BLaER1 (cell line): ENCODE results near the gene MCFD2.

Experiments used
- H3K27ac ChIP-seq: shearing (Covaris generic); formaldehyde crosslinking; 2 replicates; pipeline ENCODE4 v1.8.1; 2022
- H3K27me3 ChIP-seq: shearing (Covaris generic); formaldehyde crosslinking; 2 replicates; pipeline ENCODE4 v1.8.1; 2022
- H3K36me3 ChIP-seq: shearing (Covaris generic); formaldehyde crosslinking; 2 replicates; pipeline ENCODE4 v1.8.1; 2022
- H3K4me1 ChIP-seq: shearing (Covaris generic); formaldehyde crosslinking; 2 replicates; pipeline ENCODE4 v1.8.1; 2022
- H3K4me2 ChIP-seq: shearing (Covaris generic); formaldehyde crosslinking; 2 replicates; pipeline ENCODE4 v1.8.1; 2022
- H3K4me3 ChIP-seq: shearing (Covaris generic); formaldehyde crosslinking; 2 replicates; pipeline ENCODE4 v1.8.1; 2022
- H3K9ac ChIP-seq: shearing (Covaris generic); formaldehyde crosslinking; 2 replicates; pipeline ENCODE4 v1.8.1; 2022
- H3K9me3 ChIP-seq: shearing (Covaris generic); formaldehyde crosslinking; 2 replicates; pipeline ENCODE4 v1.8.1; 2022
- H4K20me1 ChIP-seq: shearing (Covaris generic); formaldehyde crosslinking; 2 replicates; pipeline ENCODE4 v1.8.1; 2022
- Cebpa-rat ChIP-seq: shearing (Covaris generic); IDR thresholded peaks from 2 replicates; pipeline ENCODE4 v1.8.1; 2022

MCFD2 gene

DNA sequence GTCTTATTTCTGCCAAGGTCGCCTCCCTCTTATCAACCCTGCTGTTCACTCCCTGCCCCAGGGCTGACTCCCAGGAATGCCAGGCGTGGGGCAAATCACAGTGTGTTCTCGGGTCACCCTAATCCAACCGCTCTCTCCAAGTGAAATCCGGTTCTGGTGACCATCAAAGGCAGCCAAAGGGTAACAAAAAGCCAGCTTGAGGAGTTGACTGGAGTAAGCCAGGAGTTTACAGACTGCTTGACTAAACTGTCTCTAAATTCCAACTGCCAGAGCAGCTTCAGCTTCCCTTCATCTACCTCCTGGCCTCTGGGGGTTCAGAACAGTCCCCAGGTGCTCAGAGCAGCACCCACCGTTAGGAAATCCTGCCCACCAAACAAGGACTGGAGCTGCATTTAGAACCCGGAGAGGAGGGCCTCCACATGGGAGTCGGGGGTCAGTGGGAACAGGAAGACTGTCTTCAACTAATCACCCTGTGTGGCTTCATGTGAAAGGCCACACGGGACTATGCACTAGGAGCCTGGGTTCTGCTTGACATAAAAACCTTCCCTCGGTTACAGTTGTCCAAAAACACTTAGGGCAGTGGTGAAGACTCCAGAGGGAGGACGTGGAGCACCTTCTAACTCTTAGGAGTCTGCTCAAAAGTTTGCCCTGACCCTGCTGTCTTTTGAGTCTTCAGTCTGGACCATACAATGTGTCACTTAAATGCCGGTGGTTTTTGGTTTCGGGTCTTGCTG lies 24.2 kb upstream of the MCFD2 start:
- no peak for TF ChIP-seq Cebpa-rat
- H4K20me1 ChIP-seq, result peaks cover 15% of the 10 kb centered on the region; the same call in 1 of the 2 replicates
- peak overlapping the region; percentile 98 for H3K4me2 ChIP-seq
- H3K36me3 ChIP-seq, result peaks cover 9% of the 10 kb centered on the region; the same call in 1 of the 2 replicates
- H3K4me3 ChIP-seq, result peak overlapping the region; percentile 96
- H3K4me1 ChIP-seq, result peaks cover 44% of the 10 kb centered on the region
- H3K27me3 ChIP-seq, result no peaks in the 10 kb centered on the region
- no peaks in the 10 kb centered on the region for H3K9me3 ChIP-seq
- H3K27ac ChIP-seq, result peak overlapping the region; percentile 92
- peak overlapping the region; percentile 95 for H3K9ac ChIP-seq

DNA sequence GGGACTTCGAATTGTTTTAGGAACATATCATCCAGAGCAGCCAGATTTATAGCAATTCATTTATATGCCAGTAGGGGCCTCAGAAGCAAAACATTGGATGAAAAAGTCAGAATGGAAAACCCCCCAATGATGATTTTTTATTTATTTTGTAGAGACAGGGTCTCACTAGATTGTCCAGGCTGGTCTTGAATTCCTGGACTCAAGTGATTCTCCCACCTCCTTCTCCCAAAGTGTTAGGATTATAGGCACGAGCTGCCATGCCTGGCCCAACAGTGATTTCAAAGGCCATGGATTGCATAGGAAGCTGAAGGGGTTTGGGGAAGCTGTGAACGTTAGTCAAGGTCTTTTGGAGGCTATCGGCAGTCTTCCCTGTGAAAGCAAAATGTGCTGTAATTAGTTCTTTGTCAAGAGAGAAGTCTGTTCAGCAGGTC lies 21.9 kb upstream of the MCFD2 start:
- Histone ChIP-seq H3K4me3 (no peak overlapping the region), H3K36me3 (0 out of 2 replicates have a peak, but pooled peaks cover 5% of the 10 kb centered on the region), H3K4me2 (0 out of 2 replicates have a peak overlapping the region, but pooled peaks have one; percentile 25), H3K27ac (no peak overlapping the region), H4K20me1 (peaks cover 13% of the 10 kb centered on the region; the same call in 1 of the 2 replicates), H3K9me3 (no peaks in the 10 kb centered on the region), H3K27me3 (no peaks in the 10 kb centered on the region), H3K9ac (no peak overlapping the region), H3K4me1 (peaks cover 31% of the 10 kb centered on the region)
- TF ChIP-seq Cebpa-rat, result no peak

DNA sequence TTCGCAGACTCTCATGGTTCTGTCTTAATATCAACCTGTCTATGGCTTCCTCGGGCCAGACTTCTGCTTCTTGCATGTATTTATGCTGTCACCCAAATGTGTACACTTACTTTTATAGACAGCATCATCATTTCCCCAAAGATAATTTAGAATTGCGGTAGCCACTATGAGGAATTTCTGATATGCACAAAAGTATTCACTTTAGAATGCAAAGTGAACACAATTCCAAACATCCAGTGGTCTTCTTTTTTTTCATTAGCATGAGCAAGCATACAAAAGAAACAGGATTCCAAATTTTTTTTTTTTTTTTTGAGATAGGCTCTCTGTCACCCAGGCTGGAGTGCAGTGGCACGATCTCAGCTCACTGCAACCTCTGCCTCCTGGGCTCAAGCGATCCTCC lies 21.0 kb upstream of the MCFD2 start:
- Histone ChIP-seq H3K4me3 (no peak overlapping the region), H4K20me1 (peaks cover 4% of the 10 kb centered on the region; the same call in 1 of the 2 replicates), H3K9me3 (no peaks in the 10 kb centered on the region), H3K4me2 (no peak overlapping the region), H3K4me1 (peaks cover 31% of the 10 kb centered on the region), H3K9ac (no peak overlapping the region), H3K27me3 (no peaks in the 10 kb centered on the region), H3K36me3 (0 out of 2 replicates have a peak, but pooled peaks cover 5% of the 10 kb centered on the region), H3K27ac (no peak overlapping the region)
- no peak for TF ChIP-seq Cebpa-rat

DNA sequence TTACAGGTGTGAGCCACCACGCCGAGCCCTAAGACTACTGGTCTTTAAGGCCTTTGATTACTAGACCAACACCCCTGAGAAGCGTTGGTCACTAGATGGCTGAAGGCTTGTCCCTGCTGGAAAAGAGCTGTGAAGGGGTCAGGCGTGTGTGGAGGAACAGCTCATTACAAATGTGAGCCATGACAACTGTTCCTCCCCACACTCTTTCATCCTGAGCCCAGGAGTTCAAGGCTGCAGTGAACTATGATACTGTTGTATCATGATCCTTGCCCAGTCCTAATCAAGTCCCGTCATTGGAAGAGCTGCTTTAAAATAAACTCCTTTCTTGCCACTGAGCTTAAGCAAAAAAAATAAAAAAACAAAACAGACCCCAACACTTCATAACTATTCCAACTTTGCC lies 19.5 kb upstream of the MCFD2 start:
- H4K20me1 ChIP-seq, result no peaks in the 10 kb centered on the region
- no peaks in the 10 kb centered on the region for H3K27me3 ChIP-seq
- H3K4me2 ChIP-seq, result no peak overlapping the region
- no peak overlapping the region for H3K4me3 ChIP-seq
- H3K4me1 ChIP-seq, result peaks cover 25% of the 10 kb centered on the region
- H3K27ac ChIP-seq, result no peak overlapping the region
- H3K9ac ChIP-seq, result no peak overlapping the region
- H3K36me3 ChIP-seq, result 0 out of 2 replicates have a peak, but pooled peaks cover 5% of the 10 kb centered on the region
- peaks cover 3% of the 10 kb centered on the region; the same call in 1 of the 2 replicates for H3K9me3 ChIP-seq
- no peak for TF ChIP-seq Cebpa-rat

DNA sequence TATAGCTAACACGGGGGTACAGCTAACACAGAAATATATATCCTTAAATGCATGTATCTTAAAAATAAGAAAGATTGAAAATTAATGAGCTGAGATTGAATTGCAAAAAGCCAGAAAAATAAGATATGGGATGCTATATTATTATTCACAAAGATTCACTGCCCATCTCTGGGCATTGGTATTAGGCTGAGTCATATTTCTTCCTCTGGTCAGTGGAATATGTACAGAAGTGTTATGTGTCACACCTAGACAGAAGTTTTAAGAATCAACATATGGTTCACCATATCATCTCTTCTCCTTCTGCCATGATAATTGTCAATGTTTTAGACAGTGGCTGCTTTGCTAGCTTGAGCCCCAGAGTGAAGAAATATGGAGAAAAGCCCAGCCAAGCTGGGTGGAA lies 14.0 kb upstream of the MCFD2 start:
- peaks cover 37% of the 10 kb centered on the region for H3K36me3 ChIP-seq
- H3K27me3 ChIP-seq, result no peaks in the 10 kb centered on the region
- no peak overlapping the region for H3K27ac ChIP-seq
- H3K9me3 ChIP-seq, result peaks cover 40% of the 10 kb centered on the region
- no peak overlapping the region for H3K4me3 ChIP-seq
- H3K4me1 ChIP-seq, result peaks cover 2% of the 10 kb centered on the region
- no peak overlapping the region for H3K4me2 ChIP-seq
- H4K20me1 ChIP-seq, result no peaks in the 10 kb centered on the region
- TF ChIP-seq Cebpa-rat, result no peak
- H3K9ac ChIP-seq, result no peak overlapping the region

DNA sequence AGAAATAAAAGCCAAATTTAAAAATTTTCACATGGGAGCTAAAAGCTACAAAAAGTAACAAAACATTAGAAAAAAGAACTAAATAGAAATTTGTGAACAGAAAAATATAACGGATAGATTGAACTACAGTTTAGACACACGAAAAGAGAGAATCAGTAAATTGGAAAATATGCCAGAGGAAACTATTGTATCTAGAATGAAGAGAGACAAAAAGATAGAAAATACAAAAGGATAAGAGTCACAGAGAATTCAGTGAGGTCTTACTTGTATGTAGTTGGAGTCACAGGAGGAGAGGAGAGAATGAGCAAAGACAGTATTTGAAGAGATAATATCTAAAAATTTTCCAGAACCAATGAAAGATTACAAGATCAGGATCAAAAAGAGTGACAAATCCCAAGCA lies 11.3 kb upstream of the MCFD2 start:
- Histone ChIP-seq H3K27me3 (no peaks in the 10 kb centered on the region), H3K36me3 (peaks cover 31% of the 10 kb centered on the region), H4K20me1 (no peaks in the 10 kb centered on the region), H3K9me3 (peaks cover 40% of the 10 kb centered on the region), H3K4me2 (no peak overlapping the region), H3K4me1 (peaks cover 13% of the 10 kb centered on the region), H3K27ac (no peak overlapping the region), H3K9ac (no peak overlapping the region), H3K4me3 (no peak overlapping the region)
- no peak for TF ChIP-seq Cebpa-rat

DNA sequence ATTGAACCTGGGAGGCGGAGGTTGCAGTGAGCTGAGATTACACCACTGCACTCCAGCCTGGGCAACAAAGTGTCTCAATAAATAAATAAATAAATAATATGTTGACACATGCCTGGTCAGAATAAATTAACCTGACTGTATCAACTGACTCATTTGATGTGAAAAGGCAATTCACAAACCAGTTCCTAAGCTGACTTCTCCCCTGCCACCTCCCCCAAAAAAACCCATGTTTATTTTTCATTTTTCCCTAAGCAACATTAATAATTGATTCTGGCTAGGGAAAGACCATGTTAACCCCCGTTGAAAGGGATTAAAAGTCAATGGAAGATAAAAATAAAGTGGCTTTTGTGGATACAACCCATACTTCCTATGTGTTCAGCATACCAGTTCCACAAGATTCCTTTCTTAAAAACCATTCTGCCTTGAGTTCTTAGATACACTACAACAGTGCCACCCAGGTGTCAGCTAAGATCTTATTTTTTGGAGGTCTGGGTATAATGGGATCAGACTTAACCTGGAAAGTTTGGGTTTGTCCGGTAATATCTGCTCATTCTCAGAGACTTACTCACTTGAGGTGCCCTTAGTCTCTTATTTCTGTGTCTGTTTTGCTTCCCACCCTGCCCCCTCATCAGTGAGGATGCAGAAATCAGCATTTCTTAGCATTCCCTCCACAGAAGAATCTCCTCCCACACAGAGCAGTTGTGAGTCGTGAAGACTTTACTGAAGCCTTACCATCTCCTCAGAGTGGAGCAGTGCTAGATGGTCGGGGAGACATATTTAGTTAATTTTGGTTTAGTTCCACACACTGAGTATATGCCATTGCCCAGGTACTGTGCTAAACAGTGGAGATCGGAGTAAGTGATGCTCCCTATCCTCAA lies 10.1 kb upstream of the MCFD2 start:
- H3K4me2 ChIP-seq, result no peak overlapping the region

DNA sequence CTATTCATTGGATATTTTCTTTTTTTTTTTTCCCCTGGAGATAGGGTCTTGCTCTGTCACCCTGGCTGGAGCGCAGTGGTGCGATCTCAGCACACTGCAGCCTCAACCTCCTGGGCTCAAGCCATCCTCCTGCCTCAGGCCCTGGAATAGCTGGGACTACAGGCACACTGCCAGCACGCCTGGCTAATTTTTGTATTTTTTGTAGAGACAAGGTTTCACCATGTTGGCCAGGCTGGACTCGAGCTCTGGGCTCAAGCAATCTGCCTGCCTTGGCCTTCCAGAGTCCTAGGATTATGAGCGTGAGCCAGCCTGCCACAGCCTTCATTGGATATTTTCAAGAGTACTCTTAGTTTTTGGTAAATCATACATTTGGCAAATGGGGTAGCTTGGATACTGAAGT lies 9.0 kb upstream of the MCFD2 start:
- Histone ChIP-seq H3K27ac (no peak overlapping the region), H3K27me3 (no peaks in the 10 kb centered on the region), H3K9me3 (peaks cover 37% of the 10 kb centered on the region), H3K4me3 (no peak overlapping the region), H3K36me3 (peaks cover 31% of the 10 kb centered on the region), H3K4me2 (peak overlapping the region; percentile 33), H3K4me1 (peaks cover 17% of the 10 kb centered on the region), H3K9ac (no peak overlapping the region), H4K20me1 (no peaks in the 10 kb centered on the region)
- no peak for TF ChIP-seq Cebpa-rat

More for the DNA sequence above, 10.1 kb upstream of the MCFD2 start:
- TF ChIP-seq Cebpa-rat, result no peak
- Histone ChIP-seq H3K27ac (no peak overlapping the region), H3K9me3 (peaks cover 37% of the 10 kb centered on the region), H3K36me3 (peaks cover 31% of the 10 kb centered on the region), H3K9ac (no peak overlapping the region), H4K20me1 (no peaks in the 10 kb centered on the region), H3K27me3 (no peaks in the 10 kb centered on the region), H3K4me1 (peaks cover 13% of the 10 kb centered on the region), H3K4me3 (no peak overlapping the region)

DNA sequence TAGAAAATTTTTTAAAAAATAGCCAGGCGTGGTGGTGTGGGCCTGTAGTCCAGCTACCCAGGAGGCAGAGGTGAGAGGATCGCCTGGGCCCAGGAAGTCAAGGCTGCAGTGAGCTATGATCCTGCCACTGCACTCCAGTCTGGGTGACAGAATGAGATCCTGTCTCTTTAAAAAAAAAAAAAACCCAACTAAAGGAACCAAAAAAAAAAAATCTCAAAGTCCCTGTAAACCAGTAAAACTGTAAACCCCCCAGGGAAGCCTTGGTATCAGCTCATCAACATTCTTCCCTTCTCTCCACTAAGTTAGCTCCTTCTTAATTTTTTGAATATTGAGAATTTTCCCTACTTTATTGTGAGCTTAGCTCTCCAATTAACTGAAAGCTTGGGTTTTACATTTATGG lies 8.4 kb upstream of the MCFD2 start:
- H3K36me3 ChIP-seq, result peaks cover 30% of the 10 kb centered on the region
- H3K27ac ChIP-seq, result no peak overlapping the region
- no peaks in the 10 kb centered on the region for H3K27me3 ChIP-seq
- no peaks in the 10 kb centered on the region for H4K20me1 ChIP-seq
- TF ChIP-seq Cebpa-rat, result no peak
- no peak overlapping the region for H3K9ac ChIP-seq
- peaks cover 23% of the 10 kb centered on the region for H3K4me1 ChIP-seq
- H3K9me3 ChIP-seq, result peaks cover 35% of the 10 kb centered on the region
- peak overlapping the region; percentile 35 for H3K4me2 ChIP-seq
- no peak overlapping the region for H3K4me3 ChIP-seq
